Activated CD8-positive, alpha-beta memory T cell treated with anti-CD3 and anti-CD28 coated beads for 1 hour (primary cell): Measurements from ENCODE around the gene IRAK2.
A peak's percentile ranks its signal among the peaks of the same experiment; 100 is the strongest.

ENCODE experiments used
- DNase-seq, 2 donors: peaks; one replicate each; pipeline ENCODE4 v3.0.0-alpha.2; 2020; ENCODE audit warnings: low read depth in 1 of 2; ENCODE audit errors: extremely low read depth in 1 of 2

The IRAK2 gene

GRCh38 chr3:10188804-10189556 is 24.3 kb downstream of the IRAK2 start:
- no peak for DNase-seq

GRCh38 chr3:10189557-10190354 is 25.0 kb downstream of the IRAK2 start:
- no peak for DNase-seq

DNA sequence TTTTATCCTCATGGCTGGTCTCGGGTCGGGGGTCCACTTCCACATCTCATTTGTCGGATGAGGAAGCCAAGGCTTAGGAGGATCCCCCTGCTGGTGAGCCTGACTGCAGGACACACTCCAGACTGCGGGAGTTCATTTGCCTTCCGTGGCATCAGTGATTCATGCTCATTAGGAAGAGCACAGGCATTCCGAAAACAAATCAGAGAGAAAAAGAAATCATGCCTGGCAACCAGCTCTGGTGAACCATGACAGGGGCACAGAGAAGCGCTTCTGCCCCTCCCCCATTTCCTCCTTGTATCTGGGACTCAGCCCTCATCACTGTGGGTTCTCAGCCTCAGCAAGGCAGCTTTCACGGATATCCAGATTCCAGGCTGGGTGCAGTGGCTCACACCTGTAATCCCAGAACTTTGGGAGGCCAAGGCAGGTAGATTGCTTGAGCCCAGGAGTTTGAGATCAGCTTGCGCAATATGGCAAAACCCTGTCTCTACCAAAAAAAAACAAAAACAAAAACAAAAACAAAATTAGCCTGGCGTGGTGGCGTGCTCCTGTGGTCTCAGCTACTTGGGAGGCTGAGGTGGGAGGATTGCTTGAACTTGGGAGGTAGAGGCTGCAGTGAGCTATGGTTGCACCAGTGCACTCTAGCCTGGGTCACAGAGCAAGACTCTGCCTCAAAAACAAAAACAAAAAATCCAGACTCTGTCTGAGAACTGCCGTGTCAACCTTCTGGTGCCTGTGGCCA is 28.4 kb downstream of the IRAK2 start:
- DNase-seq = no peak

- DNase-seq = no peak
These were observed 29.1 kb downstream of the IRAK2 start for GRCh38 chr3:10193692-10194327.

GRCh38 chr3:10194328-10195071 is 29.8 kb downstream of the IRAK2 start:
- peak in 1 of 2 donors; percentile 30 for DNase-seq

GRCh38 chr3:10195366-10196089 is 30.8 kb downstream of the IRAK2 start:
- DNase-seq = no peak

DNA sequence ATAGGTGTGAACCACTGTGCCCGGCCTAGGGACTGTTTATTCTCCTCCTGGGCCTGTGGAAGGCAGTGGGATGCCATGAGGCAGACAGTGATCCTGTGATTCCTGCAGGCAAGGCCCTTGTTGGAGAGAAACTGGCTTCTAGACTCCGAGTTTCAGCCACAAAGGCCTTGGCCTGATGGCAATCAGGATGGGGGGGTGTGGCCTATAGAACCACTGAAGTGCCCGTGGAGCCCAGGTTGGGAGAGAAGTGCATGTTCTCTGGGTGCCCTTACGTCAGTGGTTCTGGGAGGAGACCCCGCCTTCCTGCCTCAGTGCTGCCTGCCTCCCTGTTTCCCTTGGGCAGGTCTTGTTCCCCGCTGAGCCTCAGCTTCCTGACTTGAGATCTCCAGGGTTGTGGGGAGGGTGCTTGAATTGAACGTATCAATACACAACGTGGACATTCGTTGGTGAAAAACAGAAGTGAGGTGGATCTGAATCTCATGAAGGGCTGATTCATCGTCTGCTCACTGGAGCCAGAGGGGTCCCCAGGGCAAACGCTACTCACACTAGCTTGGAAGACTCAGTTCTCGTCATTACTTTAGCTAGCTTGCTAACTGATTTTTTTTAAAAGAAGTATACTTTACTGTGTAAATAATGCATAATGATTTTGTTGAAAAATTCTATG is 31.8 kb downstream of the IRAK2 start:
- no peak for DNase-seq

GRCh38 chr3:10198226-10198625 is 33.5 kb downstream of the IRAK2 start:
- DNase-seq = no peak

GRCh38 chr3:10198761-10199649 is 34.3 kb downstream of the IRAK2 start:
- DNase-seq = peak in 1 of 2 donors; percentile 43

DNA sequence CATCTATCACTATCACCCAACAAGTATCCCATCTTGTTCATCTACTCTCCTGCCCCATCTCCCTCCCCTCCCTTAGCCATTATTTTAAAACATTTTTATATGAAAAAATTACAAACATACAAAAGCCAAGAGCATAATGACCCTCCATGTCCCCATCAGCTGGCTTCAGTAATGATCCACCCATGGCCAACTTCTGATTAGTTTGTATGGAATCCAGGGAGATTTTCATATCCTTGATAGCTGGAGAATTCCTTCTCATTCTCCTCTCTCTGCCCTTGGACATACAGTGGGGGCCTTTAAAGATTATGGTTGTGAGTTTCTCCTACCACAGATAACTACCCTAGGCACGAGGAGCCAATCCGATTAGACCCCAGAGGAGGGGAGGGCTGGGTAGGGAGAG is 40.2 kb downstream of the IRAK2 start:
- DNase-seq = no peak

- no peak for DNase-seq
These were observed 40.9 kb downstream of the IRAK2 start for GRCh38 chr3:10205451-10206165.

GRCh38 chr3:10206166-10206511 is 41.4 kb downstream of the IRAK2 start:
- no peak for DNase-seq

GRCh38 chr3:10213156-10213792 is 48.6 kb downstream of the IRAK2 start:
- no peak for DNase-seq

DNA sequence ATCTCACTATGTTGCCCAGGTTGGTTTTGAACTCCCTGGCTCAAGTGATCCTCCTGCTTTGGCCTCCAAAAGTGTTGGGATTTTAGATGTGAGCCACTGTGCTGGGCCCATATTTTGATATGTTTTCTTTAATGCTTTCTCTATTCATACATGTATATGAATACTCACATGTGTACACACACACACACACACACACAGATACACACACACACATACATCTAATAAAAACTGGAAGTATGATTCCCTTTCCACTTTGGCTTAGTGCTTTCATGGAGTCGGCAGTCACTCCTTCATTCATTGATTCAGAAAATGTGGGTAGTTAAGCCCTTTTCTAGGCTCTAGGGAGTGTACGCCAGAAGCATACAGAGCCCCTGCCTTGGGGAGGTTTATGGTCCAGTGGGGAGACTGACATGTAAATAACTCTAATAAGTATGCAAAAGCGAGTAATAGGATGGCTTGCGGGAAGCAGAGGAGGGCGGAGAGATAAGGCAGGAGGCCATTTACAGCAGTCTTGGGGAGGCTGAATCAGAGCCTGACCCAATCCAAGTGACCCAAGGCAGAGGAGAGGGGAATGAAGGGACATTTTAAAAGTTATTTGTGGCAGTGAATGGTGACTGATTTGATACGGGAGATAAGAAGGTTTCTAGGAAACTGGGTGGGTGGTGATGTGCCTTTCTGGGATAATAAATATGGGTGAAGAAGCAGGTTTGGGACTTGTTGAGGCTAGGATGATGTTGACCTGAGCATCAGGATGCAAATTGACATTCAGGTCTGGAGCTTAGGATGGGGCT is 51.1 kb downstream of the IRAK2 start:
- no peak for DNase-seq

DNA sequence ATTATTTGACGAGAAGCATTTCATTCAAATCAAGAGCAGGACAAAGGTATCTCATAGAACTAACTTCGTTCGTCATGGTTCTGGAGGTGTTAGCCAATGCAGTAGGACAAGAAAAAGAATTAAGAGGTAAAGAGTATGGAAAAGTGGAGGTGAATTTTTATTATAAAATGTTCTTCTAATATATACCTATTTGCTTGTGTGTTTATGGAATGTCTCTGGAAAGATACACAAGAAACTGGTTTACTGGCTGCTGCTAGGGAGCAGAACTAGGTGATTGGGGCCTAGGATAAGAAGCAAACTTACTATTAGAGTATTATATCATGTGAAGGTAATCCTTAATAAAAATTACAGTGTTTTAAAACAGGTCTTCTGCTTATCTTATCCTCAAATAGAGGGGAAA is 52.6 kb downstream of the IRAK2 start:
- no peak for DNase-seq

- DNase-seq = no peak
These were observed 55.0 kb downstream of the IRAK2 start for GRCh38 chr3:10219737-10220136.
